DND-41 (cell line): ENCODE data around the gene TBXA2R.

Source experiments
- EZH2 ChIP-seq: IDR thresholded peaks from 3 replicates; pipeline ENCODE4 v1.6.1; 2012; ENCODE audit warnings: borderline replicate concordance, low read depth, mild to moderate bottlenecking, moderate library complexity, low read length, inconsistent platforms; ENCODE audit not compliant: severe bottlenecking
- TF ChIP-seq, protein P1 (sequence below): IDR thresholded peaks from 2 replicates; pipeline ENCODE4 v1.5.1; 2012; ENCODE audit warnings: borderline replicate concordance, low read length, moderate library complexity, mild to moderate bottlenecking; ENCODE audit not compliant: poor library complexity, severe bottlenecking; ENCODE audit errors: extremely low read depth

DNA sequence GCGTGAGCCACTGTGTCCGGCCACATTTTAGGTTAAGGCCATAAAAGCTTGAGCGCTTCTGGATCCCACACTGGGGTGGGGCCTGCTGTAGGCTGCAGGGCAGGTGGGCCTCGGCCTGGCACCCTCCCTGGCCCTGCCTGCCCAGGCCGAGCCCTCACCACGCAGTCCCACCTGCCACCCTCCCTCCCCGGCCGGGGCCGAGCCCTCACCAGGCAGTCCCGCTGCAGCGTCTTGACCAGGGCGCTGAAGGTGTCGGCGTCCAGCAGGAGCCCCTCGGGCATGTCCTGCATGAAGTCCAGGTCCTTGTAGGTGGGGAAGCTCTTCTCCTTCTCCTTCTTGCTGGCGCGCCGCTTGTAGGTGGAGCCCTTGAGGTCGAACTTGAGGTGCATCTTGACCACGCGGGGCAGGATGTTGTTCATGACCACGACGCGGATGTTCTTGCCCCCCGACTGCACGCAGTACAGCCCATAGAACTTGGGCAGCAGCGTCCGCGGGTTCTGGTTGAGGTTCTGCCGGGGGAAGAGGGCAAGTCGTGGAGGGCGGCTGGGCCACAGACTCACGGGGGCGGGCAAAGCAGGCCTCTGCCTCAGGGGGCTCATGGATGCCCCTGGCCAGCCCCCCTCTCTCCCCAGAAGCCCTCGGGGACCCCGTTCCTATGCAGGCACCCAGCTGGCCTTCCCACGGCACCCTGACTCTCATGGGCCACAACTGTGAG, 46.6 kb upstream of the TBXA2R start:
- TF ChIP-seq, protein P1, sequence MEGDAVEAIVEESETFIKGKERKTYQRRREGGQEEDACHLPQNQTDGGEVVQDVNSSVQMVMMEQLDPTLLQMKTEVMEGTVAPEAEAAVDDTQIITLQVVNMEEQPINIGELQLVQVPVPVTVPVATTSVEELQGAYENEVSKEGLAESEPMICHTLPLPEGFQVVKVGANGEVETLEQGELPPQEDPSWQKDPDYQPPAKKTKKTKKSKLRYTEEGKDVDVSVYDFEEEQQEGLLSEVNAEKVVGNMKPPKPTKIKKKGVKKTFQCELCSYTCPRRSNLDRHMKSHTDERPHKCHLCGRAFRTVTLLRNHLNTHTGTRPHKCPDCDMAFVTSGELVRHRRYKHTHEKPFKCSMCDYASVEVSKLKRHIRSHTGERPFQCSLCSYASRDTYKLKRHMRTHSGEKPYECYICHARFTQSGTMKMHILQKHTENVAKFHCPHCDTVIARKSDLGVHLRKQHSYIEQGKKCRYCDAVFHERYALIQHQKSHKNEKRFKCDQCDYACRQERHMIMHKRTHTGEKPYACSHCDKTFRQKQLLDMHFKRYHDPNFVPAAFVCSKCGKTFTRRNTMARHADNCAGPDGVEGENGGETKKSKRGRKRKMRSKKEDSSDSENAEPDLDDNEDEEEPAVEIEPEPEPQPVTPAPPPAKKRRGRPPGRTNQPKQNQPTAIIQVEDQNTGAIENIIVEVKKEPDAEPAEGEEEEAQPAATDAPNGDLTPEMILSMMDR = no peak
- no peak for TF ChIP-seq EZH2
